ENCODE data around the gene CBFA2T3. TPM values are rescaled to one million over a fixed set of nuclear protein-coding genes. Genes with fewer than 3 reads are reported as not detected.

The CBFA2T3 gene
- polyA plus RNA-seq, 3 donors from 2014 or later: 0.49 to 0.76 TPM; not detected in 1

DNA sequence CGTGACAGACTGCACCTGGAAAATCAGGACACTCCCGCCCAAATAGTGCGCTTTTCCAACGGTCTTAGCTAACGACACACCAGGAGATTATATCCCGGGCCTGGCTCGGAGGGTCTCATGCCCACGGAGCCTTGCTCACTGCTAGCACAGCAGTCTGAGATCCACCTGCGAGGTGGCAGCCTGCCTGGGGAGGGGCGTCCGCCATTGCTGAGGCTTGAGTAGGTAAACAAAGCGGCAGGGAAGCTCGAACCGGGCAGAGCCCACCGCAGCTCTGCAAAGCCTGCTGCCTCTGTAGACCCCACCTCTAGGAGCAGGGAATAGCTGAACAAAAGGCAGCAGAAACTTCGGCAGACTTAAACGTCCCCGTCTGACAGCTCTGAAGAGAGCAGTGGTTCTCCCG lies 125.4 kb downstream of the CBFA2T3 start:
- H3K4me1 Mint-ChIP-seq: peaks cover 18 to 26% of the 10 kb centered on the region in 2 donors
- H3K27me3 Mint-ChIP-seq (ENCODE audit: low read depth in 3 of 3): peaks cover 0 to 3% (median 2%) of the 10 kb centered on the region in 3 donors
- no peaks in the 10 kb centered on the region for H3K9me3 Mint-ChIP-seq
- no peak for DNase-seq
- no peak overlapping the region for H3K4me3 Mint-ChIP-seq
- no peaks in the 10 kb centered on the region for H3K36me3 Mint-ChIP-seq
- no peak overlapping the region for H3K27ac Mint-ChIP-seq

DNA sequence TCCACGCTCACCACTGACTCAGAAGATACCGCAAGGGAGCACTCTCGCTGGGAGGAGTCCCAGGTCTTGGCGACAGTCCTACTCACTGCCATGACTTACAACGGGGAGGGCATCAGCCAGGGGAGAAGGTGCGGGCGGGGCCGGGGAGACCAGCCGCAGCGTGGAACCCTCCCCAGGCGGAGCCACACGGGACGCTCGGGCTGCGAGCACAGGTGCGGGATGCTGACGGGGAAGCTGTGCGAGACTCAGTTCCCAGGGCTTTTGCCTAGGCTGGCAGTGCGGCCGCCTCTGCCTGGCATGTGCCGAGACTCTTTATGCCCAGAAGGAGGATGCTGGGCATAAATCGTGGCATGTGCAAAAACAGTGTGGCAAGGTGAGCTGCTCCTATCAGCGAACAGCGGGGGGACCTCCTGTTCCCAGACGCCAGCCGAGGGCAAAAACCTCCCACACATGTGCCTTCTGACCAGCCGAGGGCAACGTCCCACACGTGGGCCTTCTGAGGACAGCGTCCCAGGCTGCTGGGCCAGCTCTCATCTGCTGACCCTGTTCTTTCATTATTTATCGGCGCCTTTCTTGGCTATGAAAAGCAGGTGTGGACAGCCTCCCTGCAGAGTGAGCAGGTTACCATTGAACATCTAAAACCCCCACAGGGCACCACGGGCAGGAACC lies 126.3 kb downstream of the CBFA2T3 start:
- no peak overlapping the region for H3K4me3 Mint-ChIP-seq
- H3K36me3 Mint-ChIP-seq: no peaks in the 10 kb centered on the region
- no peak for DNase-seq
- H3K4me1 Mint-ChIP-seq: peaks cover 16 to 23% of the 10 kb centered on the region in 2 donors
- peaks cover 0 to 3% (median 2%) of the 10 kb centered on the region in 3 donors for H3K27me3 Mint-ChIP-seq (ENCODE audit: low read depth in 3 of 3)
- no peaks in the 10 kb centered on the region for H3K9me3 Mint-ChIP-seq
- no peak overlapping the region for H3K27ac Mint-ChIP-seq

DNA sequence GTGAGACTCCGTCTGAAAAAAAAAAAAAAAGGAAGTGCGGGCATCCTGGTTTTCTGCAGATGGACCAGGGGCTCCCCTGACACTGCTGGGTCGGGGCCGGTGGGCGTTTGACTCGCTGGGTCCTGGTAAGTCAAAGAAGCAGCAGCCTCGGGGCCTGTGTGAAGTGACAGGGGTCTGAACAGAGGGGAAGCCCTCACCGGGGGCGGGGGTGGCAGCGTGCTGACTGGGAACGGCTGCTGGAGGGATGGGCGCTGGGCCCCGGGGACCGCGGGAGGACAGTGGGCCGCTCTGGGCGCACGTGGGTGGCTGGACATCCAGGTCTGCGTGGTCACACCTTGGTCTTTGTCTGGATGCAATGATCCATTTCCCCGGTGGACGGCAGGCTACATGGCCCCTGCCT lies 128.4 kb downstream of the CBFA2T3 start:
- Mint-ChIP-seq H3K27me3 (ENCODE audit: low read depth in 3 of 3) (peaks cover 0 to 2% (median 1%) of the 10 kb centered on the region in 3 donors), H3K36me3 (no peaks in the 10 kb centered on the region), H3K9me3 (no peaks in the 10 kb centered on the region), H3K4me1 (peaks cover 4 to 8% of the 10 kb centered on the region in 2 donors), H3K27ac (no peak overlapping the region), H3K4me3 (no peak overlapping the region)
- DNase-seq: no peak

DNA sequence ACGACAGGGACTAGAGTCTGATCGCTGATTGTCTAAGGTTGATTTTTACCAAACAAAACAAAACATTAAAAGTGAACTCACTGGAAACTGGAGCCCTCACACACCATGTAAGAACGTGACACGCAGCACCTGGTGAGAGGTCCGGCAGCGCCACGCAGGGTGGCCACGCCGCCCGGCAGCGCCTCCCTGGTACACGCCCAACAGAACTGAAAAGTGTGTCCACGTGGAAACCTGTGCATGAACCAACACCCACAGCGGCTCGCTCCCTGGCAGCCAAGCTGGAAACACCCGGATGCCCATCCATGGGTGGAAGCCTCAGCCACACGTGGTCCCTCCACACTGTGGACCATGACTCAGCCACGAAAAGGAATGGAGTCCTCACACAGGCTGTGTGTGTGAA lies 129.4 kb downstream of the CBFA2T3 start:
- no peak for DNase-seq
- Mint-ChIP-seq H3K9me3 (no peaks in the 10 kb centered on the region), H3K27ac (no peak overlapping the region), H3K4me3 (no peak overlapping the region), H3K27me3 (ENCODE audit: low read depth in 3 of 3) (peaks cover 0 to 2% (median 0%) of the 10 kb centered on the region in 3 donors), H3K36me3 (peaks cover 0 to 3% (median 0%) of the 10 kb centered on the region in 3 donors), H3K4me1 (peaks cover 1 to 8% of the 10 kb centered on the region in 2 donors)

DNA sequence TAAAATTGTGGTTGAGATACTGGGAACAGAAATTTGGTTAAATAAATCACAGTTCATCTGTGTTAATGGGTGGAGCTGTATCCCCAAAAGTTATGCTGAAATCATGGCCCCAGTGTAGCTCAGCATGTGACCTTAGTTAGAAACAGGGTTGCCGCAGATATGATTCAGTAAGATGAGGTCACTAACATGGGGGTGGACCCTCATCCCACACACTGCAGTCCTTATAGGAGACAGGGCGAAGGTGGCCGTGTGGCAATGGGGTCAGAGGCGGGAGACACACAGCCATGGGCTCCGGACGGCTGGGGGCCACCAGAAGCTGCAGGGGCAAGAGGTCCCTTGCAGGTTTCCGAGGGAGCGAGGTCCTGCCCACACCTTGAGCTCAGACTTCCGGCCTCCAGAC lies 130.9 kb downstream of the CBFA2T3 start:
- Mint-ChIP-seq H3K4me1 (no peaks in the 10 kb centered on the region), H3K27me3 (ENCODE audit: low read depth in 3 of 3) (peaks cover 0 to 2% (median 0%) of the 10 kb centered on the region in 3 donors), H3K9me3 (no peaks in the 10 kb centered on the region), H3K27ac (no peak overlapping the region), H3K36me3 (peaks cover 0 to 3% (median 0%) of the 10 kb centered on the region in 3 donors), H3K4me3 (no peak overlapping the region)
- DNase-seq: no peak

DNA sequence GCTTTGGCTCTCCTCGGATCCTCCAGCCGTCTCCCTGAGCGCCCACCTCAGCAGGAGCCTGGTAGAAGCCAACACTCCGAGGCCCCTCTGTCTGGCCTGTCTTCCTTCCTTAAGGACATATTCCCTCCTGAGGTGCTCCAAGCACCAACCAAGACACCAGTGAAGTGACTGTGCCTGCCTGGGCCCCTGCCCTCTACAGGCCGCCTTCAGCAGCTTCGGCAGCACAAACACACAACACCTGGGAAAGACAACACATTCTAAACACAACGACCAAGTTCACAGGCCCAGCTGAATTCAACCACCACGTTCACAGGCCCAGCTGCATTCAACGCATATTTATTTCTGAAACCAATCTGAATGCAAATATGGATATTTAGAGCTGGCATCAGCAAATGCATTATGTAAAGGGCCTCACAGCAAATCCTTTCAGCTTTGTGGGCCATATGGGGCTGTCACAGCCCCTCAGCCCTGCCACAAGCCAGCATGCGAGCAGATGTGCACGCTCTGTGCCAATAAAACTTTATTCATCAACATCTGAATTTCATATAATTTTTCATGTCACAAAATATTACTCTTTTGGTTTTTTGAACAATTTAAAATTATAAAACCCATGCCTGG lies 132.5 kb downstream of the CBFA2T3 start:
- DNase-seq: no peak
- Mint-ChIP-seq H3K4me3 (no peak overlapping the region), H3K4me1 (no peaks in the 10 kb centered on the region), H3K27ac (no peak overlapping the region), H3K27me3 (ENCODE audit: low read depth in 3 of 3) (peaks cover 0 to under 1% (median 0%) of the 10 kb centered on the region in 3 donors), H3K36me3 (peaks cover 0 to 3% (median 0%) of the 10 kb centered on the region in 3 donors), H3K9me3 (no peaks in the 10 kb centered on the region)

DNA sequence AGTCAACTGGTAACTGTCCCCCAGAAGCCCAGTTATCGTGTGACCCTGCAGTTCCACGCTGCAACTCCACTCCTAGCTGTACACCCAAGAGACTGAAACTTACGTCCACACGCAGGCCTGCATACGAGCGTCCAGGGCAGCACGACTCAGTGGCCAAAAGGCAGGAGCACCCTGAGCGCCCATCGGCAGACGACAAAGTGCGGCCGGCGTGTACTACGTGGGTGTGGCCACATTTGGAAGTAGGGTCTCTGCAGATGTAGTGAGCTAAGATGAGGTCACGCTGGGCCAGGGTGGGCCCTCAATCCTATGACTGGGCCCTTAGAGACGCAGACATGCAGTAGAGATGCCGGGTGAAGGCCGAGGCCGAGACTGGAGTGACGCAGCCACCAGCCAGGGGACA lies 133.8 kb downstream of the CBFA2T3 start:
- H3K27ac Mint-ChIP-seq: no peak overlapping the region
- H3K9me3 Mint-ChIP-seq: no peaks in the 10 kb centered on the region
- peaks cover 0 to 3% (median 0%) of the 10 kb centered on the region in 3 donors for H3K36me3 Mint-ChIP-seq
- no peaks in the 10 kb centered on the region for H3K4me1 Mint-ChIP-seq
- no peak overlapping the region for H3K4me3 Mint-ChIP-seq
- no peaks in the 10 kb centered on the region for H3K27me3 Mint-ChIP-seq (ENCODE audit: low read depth in 3 of 3)
- DNase-seq: no peak

DNA sequence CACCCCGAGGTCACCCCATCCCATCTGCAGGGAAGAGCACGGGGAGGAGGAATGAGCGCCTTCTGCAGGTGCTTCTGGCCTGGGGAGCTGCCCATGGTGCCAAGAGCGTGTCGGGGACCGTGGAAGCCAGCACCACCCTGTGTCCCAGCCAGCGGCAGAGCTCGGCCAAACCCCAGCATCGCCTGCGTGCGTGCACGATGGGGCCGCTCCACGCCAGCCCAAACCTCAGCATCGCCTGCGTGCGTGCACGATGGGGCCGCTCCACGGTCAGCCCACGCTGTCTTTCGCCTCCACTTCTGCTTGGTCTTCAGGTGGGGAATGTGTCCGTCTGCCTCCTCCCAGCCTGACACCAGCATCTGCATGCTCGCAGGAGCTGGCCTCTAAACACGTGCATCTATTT lies 134.2 kb downstream of the CBFA2T3 start:
- no peaks in the 10 kb centered on the region for H3K9me3 Mint-ChIP-seq
- H3K27ac Mint-ChIP-seq: no peak overlapping the region

DNA sequence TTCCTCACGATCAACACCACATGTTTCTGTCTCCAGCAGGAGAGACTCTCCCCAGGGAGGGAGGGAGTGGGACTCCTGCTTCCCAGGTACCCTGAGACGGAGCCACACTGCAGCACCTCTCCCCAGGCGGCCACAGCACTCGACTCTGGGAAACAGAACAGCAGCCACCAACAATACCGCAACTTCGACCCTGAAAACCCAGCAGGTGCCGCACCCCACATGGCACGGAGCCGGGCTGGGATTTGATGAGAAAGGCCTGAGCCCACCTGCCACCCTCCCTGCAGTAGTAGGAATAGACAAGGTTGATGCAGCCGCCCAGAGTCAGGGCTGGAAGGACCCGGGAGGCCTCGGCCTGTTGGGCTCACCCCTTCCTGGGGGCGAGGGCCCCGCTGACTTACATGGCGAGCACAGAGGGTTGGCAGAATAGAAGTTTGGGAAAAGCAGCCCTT lies 134.7 kb downstream of the CBFA2T3 start:
- H3K4me1 Mint-ChIP-seq: no peaks in the 10 kb centered on the region
- H3K27ac Mint-ChIP-seq: no peak overlapping the region
- H3K9me3 Mint-ChIP-seq: no peaks in the 10 kb centered on the region
- no peaks in the 10 kb centered on the region for H3K27me3 Mint-ChIP-seq (ENCODE audit: low read depth in 3 of 3)
- DNase-seq: no peak
- peaks cover 0 to 3% (median 0%) of the 10 kb centered on the region in 3 donors for H3K36me3 Mint-ChIP-seq
- H3K4me3 Mint-ChIP-seq: no peak overlapping the region

More for the DNA sequence above, 134.2 kb downstream of the CBFA2T3 start:
- no peak for DNase-seq
- H3K4me1 Mint-ChIP-seq: no peaks in the 10 kb centered on the region
- peaks cover 0 to 3% (median 0%) of the 10 kb centered on the region in 3 donors for H3K36me3 Mint-ChIP-seq
- H3K27me3 Mint-ChIP-seq (ENCODE audit: low read depth in 3 of 3): no peaks in the 10 kb centered on the region
- no peak overlapping the region for H3K4me3 Mint-ChIP-seq

DNA sequence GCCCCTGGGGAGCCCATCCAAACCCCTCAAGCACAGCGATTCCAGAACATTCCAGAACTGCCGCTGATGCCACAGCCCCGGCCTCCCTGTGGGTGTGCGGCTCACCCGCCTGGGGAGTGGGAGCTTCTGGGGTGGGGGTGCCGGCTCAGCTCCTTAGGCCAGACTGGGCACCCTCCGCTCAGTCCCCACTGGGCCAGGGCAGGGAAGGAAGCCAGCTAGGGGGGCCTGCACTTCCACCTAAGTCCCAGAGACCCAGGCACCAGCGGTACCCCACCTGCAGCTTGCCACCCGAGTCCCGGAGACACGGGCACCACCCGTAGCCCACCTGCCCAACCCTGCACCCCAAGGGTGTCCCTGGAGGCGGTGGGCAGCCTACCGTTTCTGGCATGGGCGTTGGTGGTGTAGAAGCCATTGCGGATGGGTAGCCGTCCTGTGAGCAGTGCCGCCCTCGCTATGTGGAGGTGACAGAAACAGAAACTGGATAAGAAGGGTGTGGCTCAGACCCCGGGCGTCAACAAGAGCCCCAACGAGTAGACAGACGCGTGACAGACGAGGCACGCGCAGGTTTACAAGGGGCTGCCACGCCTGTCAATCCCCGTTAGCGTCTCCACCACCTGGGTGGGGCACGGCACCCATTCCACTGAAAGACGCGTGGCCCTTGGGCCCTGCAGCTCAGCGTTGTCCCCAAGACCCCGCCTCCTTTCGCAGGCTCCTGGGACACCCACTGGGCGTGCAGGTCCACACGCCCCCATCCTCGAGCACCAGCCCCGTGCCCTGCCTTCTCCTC lies 135.3 kb downstream of the CBFA2T3 start:
- no peak for DNase-seq
- Mint-ChIP-seq H3K36me3 (peaks cover 0 to 3% (median 0%) of the 10 kb centered on the region in 3 donors), H3K27me3 (ENCODE audit: low read depth in 3 of 3) (peaks cover 0 to 3% (median 0%) of the 10 kb centered on the region in 3 donors), H3K27ac (no peak overlapping the region), H3K4me1 (no peaks in the 10 kb centered on the region), H3K4me3 (no peak overlapping the region), H3K9me3 (no peaks in the 10 kb centered on the region)

DNA sequence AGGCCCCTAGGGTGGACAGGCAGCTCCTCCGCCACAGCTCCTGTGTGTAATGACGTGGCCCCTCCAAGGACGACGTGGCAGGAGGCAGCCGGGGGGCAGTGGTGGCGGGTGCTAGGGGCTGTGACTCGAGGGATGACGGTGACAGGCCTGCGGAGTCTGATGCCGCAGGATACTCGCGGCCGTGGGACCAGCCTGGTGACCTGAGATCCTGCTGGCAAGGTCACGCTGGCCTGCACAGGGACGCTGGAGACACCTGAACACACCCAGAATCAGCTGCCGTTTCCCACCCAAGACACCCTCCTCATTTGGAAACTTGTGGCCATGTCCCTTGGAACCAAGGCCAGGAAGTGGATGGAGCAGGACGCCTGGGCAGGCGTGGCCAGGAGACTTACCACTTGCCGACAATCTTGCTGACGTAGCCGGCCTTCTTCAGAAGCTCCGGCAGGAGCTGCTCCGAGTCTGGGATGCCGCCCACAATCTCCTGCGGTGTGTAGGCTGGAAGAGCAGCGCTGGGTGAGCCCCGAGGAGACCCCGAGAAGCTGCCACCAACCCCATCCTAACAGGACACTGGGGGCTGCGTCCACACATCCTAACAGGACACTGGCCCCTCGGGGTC lies 136.3 kb downstream of the CBFA2T3 start:
- Mint-ChIP-seq H3K27ac (no peak overlapping the region), H3K4me1 (no peaks in the 10 kb centered on the region), H3K27me3 (ENCODE audit: low read depth in 3 of 3) (peaks cover 0 to 3% (median 0%) of the 10 kb centered on the region in 3 donors), H3K36me3 (peaks cover 0 to 3% (median 0%) of the 10 kb centered on the region in 3 donors), H3K4me3 (no peak overlapping the region), H3K9me3 (no peaks in the 10 kb centered on the region)
- DNase-seq: no peak

DNA sequence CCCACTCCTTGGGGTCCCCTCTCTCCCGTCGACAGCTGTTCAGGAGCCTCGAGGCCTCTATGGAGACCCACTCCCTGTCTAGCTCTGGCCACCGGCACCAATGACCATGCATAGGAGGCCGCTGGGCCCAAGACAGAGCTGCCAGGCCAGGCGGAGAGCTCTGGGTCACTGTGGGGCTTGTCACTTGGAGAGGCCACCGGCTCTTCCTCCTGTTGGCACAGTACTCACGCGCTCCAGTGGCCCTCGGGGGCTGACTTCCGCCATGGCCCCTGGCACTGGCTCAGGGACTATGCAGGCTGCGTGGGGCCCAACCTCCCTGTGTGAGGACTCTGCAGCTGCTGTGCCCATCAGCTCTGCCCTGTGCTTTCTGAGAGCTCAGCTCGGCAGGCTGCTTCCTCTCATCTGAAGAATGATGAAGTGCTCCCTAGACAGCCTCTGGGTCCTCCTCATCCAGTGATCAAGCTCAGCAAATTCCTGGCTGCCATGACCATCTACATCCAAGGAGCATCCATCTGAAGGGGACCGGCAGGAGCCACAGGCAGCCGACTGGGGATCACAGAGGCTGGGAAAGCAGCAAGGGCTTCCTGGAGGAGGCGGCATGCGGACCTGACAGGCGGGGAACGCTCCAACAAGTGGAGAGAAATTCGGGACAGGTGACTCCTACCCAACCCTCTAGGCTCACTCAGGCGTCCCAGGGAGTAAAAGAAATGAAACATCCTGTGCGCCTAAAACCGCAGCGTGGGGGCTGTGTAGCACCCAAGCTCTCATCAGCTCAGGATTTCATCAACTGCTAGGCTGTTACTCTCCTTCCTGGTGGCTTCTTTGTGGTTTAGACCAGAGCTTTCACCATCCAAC lies 137.0 kb downstream of the CBFA2T3 start:
- no peak for DNase-seq

DNA sequence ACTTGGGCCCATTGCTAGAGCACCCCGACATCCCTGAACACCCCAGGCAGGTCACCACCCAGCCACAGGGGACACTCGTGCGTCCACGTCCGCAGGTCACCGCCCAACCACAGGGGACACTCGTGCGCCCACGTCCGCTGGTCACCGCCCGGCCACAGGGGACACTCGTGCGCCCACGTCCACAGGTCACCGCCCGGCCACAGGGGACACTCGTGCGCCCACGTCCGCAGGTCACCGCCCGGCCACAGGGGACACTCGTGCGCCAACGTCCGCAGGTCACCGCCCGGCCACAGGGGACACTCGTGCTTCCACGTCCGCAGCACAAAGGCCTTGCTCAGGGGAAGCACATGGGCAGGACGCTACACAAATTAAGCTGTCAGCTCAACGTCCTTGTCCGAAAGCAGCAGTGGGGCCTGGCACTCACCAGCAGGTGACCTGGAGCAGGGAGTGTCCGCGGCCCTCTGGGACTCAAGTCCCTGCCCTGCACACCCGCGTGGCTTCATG lies 137.9 kb downstream of the CBFA2T3 start:
- DNase-seq: no peak
- no peak overlapping the region for H3K27ac Mint-ChIP-seq
- H3K4me3 Mint-ChIP-seq: no peak overlapping the region
- H3K9me3 Mint-ChIP-seq: no peaks in the 10 kb centered on the region
- peaks cover 0 to 3% (median 0%) of the 10 kb centered on the region in 3 donors for H3K27me3 Mint-ChIP-seq (ENCODE audit: low read depth in 3 of 3)
- H3K4me1 Mint-ChIP-seq: no peaks in the 10 kb centered on the region
- H3K36me3 Mint-ChIP-seq: peaks cover 0 to 7% (median 0%) of the 10 kb centered on the region in 3 donors

More for the DNA sequence above, 137.0 kb downstream of the CBFA2T3 start:
- Mint-ChIP-seq H3K4me1 (no peaks in the 10 kb centered on the region), H3K9me3 (no peaks in the 10 kb centered on the region), H3K27me3 (ENCODE audit: low read depth in 3 of 3) (peaks cover 0 to 3% (median 0%) of the 10 kb centered on the region in 3 donors), H3K27ac (no peak overlapping the region), H3K36me3 (peaks cover 0 to 7% (median 0%) of the 10 kb centered on the region in 3 donors), H3K4me3 (no peak overlapping the region)

Data from immature natural killer cell (primary cell).